ENCODE data around the gene NFKBIE. TPM values are rescaled to one million over a fixed set of nuclear protein-coding genes. Genes with fewer than 3 reads are reported as not detected.
A peak's percentile ranks its signal among the peaks of the same experiment; 100 is the strongest.

Gene NFKBIE
- total and polyA plus RNA-seq, 2 donors (not counting 1 experiment from before 2014, with no cell fraction given) = 46.5 to 90.0 TPM

- ChIA-PET CTCF (interaction anchor here (0.8 to 2.8 kb wide), 8 partner anchors 9 to 75 kb away, joined by 3 to 11 read pairs (median 4); partner anchors contain the start of genes HSP90AB1 and SLC29A1), POLR2A (interaction anchor here (1.9 to 7.9 kb wide), 3 partner anchors 8 to 15 kb away, joined by 10 to 105 read pairs (median 13); partner anchors contain the start of gene HSP90AB1)
- Histone ChIP-seq H4K20me1 (ENCODE audit: control insufficient read depth, insufficient read depth, low read length, poor library complexity, severe bottlenecking) (peaks cover 27% of the 10 kb centered on the region), H3K36me3 (replicated peaks in 1 of 2; ENCODE audit: control extremely low read depth in 1 of 2, control insufficient read depth in 1 of 2, extremely low read depth in 1 of 2, insufficient read depth in 2 of 2, low read length in 1 of 2) (peaks cover 4 to 49% of the 10 kb centered on the region in 2 experiments), H3K9me3 (ENCODE audit: control extremely low read depth in 1 of 3, control insufficient read depth in 2 of 3, insufficient read depth in 1 of 3, low read length in 2 of 3) (no peaks in the 10 kb centered on the region), H3K79me2 (ENCODE audit: control insufficient read depth, insufficient read depth, low read length) (peaks cover 53% of the 10 kb centered on the region), H3K9ac (ENCODE audit: low read length) (peak overlapping the region; percentile 93), H3K27me3 (replicated peaks in 1 of 4; ENCODE audit: control extremely low read depth in 1 of 4, control insufficient read depth in 3 of 4, insufficient read depth in 4 of 4, low read length in 3 of 4) (no peaks in the 10 kb centered on the region), H3K4me1 (ENCODE audit: control insufficient read depth in 2 of 2, insufficient read depth in 2 of 2, low read length in 2 of 2) (peaks cover 65 to 80% of the 10 kb centered on the region in 2 donors), H3K4me3 (ENCODE audit: control extremely low read depth in 1 of 5, extremely low read depth in 1 of 5, insufficient read depth in 1 of 5, low read depth in 2 of 5, low read length in 4 of 5) (peak overlapping the region; percentile 94 to 99 (median 98)), H3K27ac (ENCODE audit: low read length in 2 of 2) (peak overlapping the region; percentile 96 to 98), H3K4me2 (replicated peaks; ENCODE audit: low read depth, low read length, poor library complexity, severe bottlenecking) (peak overlapping the region; percentile 95), H2AFZ (ENCODE audit: insufficient read depth, low read depth, low read length, poor library complexity, severe bottlenecking) (no peak overlapping the region)
- peak overlapping the region; percentile 100 for H3K27ac Mint-ChIP-seq
- DNase-seq (no peak), ATAC-seq (ENCODE audit: low read depth) (no peak)
- peak overlapping the region; percentile 100 for H3K4me3 Mint-ChIP-seq
- no peaks in the 10 kb centered on the region for H3K9me3 Mint-ChIP-seq (ENCODE audit: insufficient read depth)
- WGBS (ENCODE audit: insufficient coverage) = 16% methylated on average over 5 of the region's 7 CpGs
- H3K27me3 Mint-ChIP-seq = no peaks in the 10 kb centered on the region
- H3K4me1 Mint-ChIP-seq = peaks cover 79% of the 10 kb centered on the region
- intact Hi-C loops (cut with micrococcal nuclease) = loop anchor here (5.0 kb wide), 2 partner anchors 135 to 1090 kb away; partner anchors contain the start of genes MRPL14, SRF and TMEM63B
- TF ChIP-seq EZH2 (IDR thresholded peaks at IDR 0.05; ENCODE audit: borderline replicate concordance, insufficient read depth, low read depth, low read length, poor library complexity, severe bottlenecking) = no peak
- TF ChIP-seq CTCF (IDR thresholded peaks at IDR 0.05) = no peak
These were observed 2.6 kb downstream of the NFKBIE start for GRCh38 chr6:44262467-44263353.
